Ascending aorta (tissue), 2 donors: ENCODE results near the gene ZBTB21. TPM values are rescaled to one million over a fixed set of nuclear protein-coding genes. Genes with fewer than 3 reads are reported as not detected.
A peak's percentile ranks its signal among the peaks of the same experiment; 100 is the strongest.

Experiments used
- DNase-seq, 2 donors: peaks; one replicate each; pipeline ENCODE4 v3.0.0-alpha.2; 2019; ENCODE audit warnings: low spot score in 2 of 2
- H3K27ac ChIP-seq, 2 donors: fragments of 200-600 bp; sonication (generic); one replicate each; pipeline ENCODE4 v1.5.1; 2016 to 2017; ENCODE audit warnings: mild to moderate bottlenecking in 1 of 2
- H3K27me3 ChIP-seq: fragments of 200-600 bp; sonication (generic); one replicate; pipeline ENCODE4 v1.5.1; 2017
- H3K36me3 ChIP-seq, 2 donors: fragments of 200-600 bp; sonication (generic); one replicate each; pipeline ENCODE4 v1.5.1; 2016
- H3K4me1 ChIP-seq, 2 donors: fragments of 200-600 bp; sonication (generic); one replicate each; pipeline ENCODE4 v1.5.1; 2016 to 2017; ENCODE audit warnings: mild to moderate bottlenecking in 1 of 2
- H3K4me3 ChIP-seq, 2 donors: fragments of 200-600 bp; sonication (generic); one replicate each; pipeline ENCODE4 v1.5.1; 2016 to 2017; ENCODE audit warnings: mild to moderate bottlenecking in 1 of 2
- H3K9me3 ChIP-seq, 2 donors: fragments of 200-600 bp; sonication (generic); one replicate each; pipeline ENCODE4 v1.5.1; 2016
- CTCF ChIP-seq, 3 experiments: fragments of 200-600 bp in 2 of 3; fragments of 450-650 bp in 1 of 3; sonication (generic) in 2 of 3; IDR thresholded peaks; one replicate each; pipeline ENCODE4 v1.5.1; 2016 to 2019; ENCODE audit warnings: antibody characterized with exemption in 3 of 3, mild to moderate bottlenecking in 1 of 3, moderate library complexity in 1 of 3
- intact Hi-C: fragments of 100-400 bp; cut with DNase I; formaldehyde crosslinking; loops from one replicate; pipeline ENCODE4 v1.15.1; 2023
- total RNA-seq: library from RNA; depleted of rRNA; stranded (reverse); fragments of >200 nt; gene quantifications from one replicate; pipeline ENCODE4 v1.1.0, GENCODE V29; 2016

Gene ZBTB21
- total RNA-seq, 1 donor from 2014 or later = 11.1 TPM

- Histone ChIP-seq H3K36me3 (no peaks in the 10 kb centered on the region), H3K27ac (peak overlapping the region in 1 of 2 donors; percentile 67), H3K27me3 (no peaks in the 10 kb centered on the region), H3K4me1 (peaks cover 7 to 9% of the 10 kb centered on the region in 2 donors), H3K9me3 (no peaks in the 10 kb centered on the region), H3K4me3 (no peak overlapping the region)
- no peak for DNase-seq
- intact Hi-C loops = no loop called here
- no peak for TF ChIP-seq CTCF (IDR thresholded peaks at IDR 0.05)
These were observed 29.3 kb upstream of the ZBTB21 start for GRCh38 chr21:42039470-42039901.

GRCh38 chr21:42038826-42039425, 28.8 kb upstream of the ZBTB21 start:
- no peaks in the 10 kb centered on the region for H3K36me3 ChIP-seq
- no peaks in the 10 kb centered on the region for H3K27me3 ChIP-seq
- no peak for TF ChIP-seq CTCF (IDR thresholded peaks at IDR 0.05)
- peaks cover 7 to 9% of the 10 kb centered on the region in 2 donors for H3K4me1 ChIP-seq
- no peak for DNase-seq
- no peaks in the 10 kb centered on the region for H3K9me3 ChIP-seq
- intact Hi-C loops = no loop called here
- H3K27ac ChIP-seq = peak overlapping the region in 1 of 2 donors; percentile 9
- no peak overlapping the region for H3K4me3 ChIP-seq

GRCh38 chr21:42038393-42038792, 28.2 kb upstream of the ZBTB21 start:
- peaks cover 7 to 9% of the 10 kb centered on the region in 2 donors for H3K4me1 ChIP-seq
- no peak for DNase-seq
- intact Hi-C loops = no loop called here
- no peaks in the 10 kb centered on the region for H3K36me3 ChIP-seq
- H3K27me3 ChIP-seq = no peaks in the 10 kb centered on the region
- no peak overlapping the region for H3K4me3 ChIP-seq
- H3K27ac ChIP-seq = no peak overlapping the region
- no peaks in the 10 kb centered on the region for H3K9me3 ChIP-seq
- TF ChIP-seq CTCF (IDR thresholded peaks at IDR 0.05) = no peak

GRCh38 chr21:42037943-42038342, 27.8 kb upstream of the ZBTB21 start:
- Histone ChIP-seq H3K4me3 (no peak overlapping the region), H3K27ac (no peak overlapping the region), H3K36me3 (no peaks in the 10 kb centered on the region), H3K9me3 (no peaks in the 10 kb centered on the region), H3K4me1 (peaks cover 7 to 9% of the 10 kb centered on the region in 2 donors), H3K27me3 (no peaks in the 10 kb centered on the region)
- intact Hi-C loops = no loop called here
- DNase-seq = no peak
- TF ChIP-seq CTCF (IDR thresholded peaks at IDR 0.05) = no peak

- DNase-seq = no peak
- intact Hi-C loops = no loop called here
- Histone ChIP-seq H3K4me1 (peaks cover 7 to 9% of the 10 kb centered on the region in 2 donors), H3K9me3 (no peaks in the 10 kb centered on the region), H3K27me3 (no peaks in the 10 kb centered on the region), H3K36me3 (no peaks in the 10 kb centered on the region), H3K27ac (no peak overlapping the region), H3K4me3 (no peak overlapping the region)
- TF ChIP-seq CTCF (IDR thresholded peaks at IDR 0.05) = no peak
These were observed 27.4 kb upstream of the ZBTB21 start for GRCh38 chr21:42037516-42037915.

GRCh38 chr21:42036313-42036712, 26.2 kb upstream of the ZBTB21 start:
- H3K27me3 ChIP-seq = no peaks in the 10 kb centered on the region
- intact Hi-C loops = no loop called here
- no peak for DNase-seq
- H3K9me3 ChIP-seq = no peaks in the 10 kb centered on the region
- no peak for TF ChIP-seq CTCF (IDR thresholded peaks at IDR 0.05)
- peaks cover 7 to 9% of the 10 kb centered on the region in 2 donors for H3K4me1 ChIP-seq
- H3K27ac ChIP-seq = no peak overlapping the region
- H3K4me3 ChIP-seq = no peak overlapping the region
- no peaks in the 10 kb centered on the region for H3K36me3 ChIP-seq
